GM10248 (cell line): ENCODE data around the gene BAMBI.

Experiments used
- CTCF ChIA-PET: fragments of 300-600 bp; sonication (Branson Sonifier 250); formaldehyde crosslinking; extraction: SDS; loops from one replicate; lab custom pipeline; 2021; ENCODE audit warnings: antibody characterized with exemption; lab: Yijun Ruan, JAX
- POLR2A ChIA-PET: fragments of 350-650 bp; sonication (Branson Sonifier 250); formaldehyde crosslinking; extraction: SDS; loops from one replicate; lab custom pipeline; 2020; ENCODE audit warnings: antibody characterized with exemption; lab: Yijun Ruan, JAX
- DNase-seq: peaks from one replicate; pipeline ENCODE4 v3.0.0; 2012; ENCODE audit errors: extremely low spot score
- CTCF ChIP-seq: IDR thresholded peaks from 2 replicates; pipeline ENCODE4 v1.5.1; 2012; ENCODE audit warnings: mild to moderate bottlenecking, low read depth; ENCODE audit errors: extremely low read depth, missing control alignments, control extremely low read depth

BAMBI gene

GRCh38 chr10:28730031-28730778, 52.9 kb downstream of the BAMBI start:
- ChIA-PET POLR2A (no interaction called here), CTCF (no interaction called here)

GRCh38 chr10:28732091-28732490, 54.8 kb downstream of the BAMBI start:
- ChIA-PET CTCF (no interaction called here), POLR2A (no interaction called here)
- TF ChIP-seq CTCF = no peak
- DNase-seq = no peak

More at GRCh38 chr10:28730031-28730778, 52.9 kb downstream of the BAMBI start:
- TF ChIP-seq CTCF = no peak
- DNase-seq = no peak
